Upper lobe of left lung (tissue), 4 donors: ENCODE data around the gene INKA2.

Experiments used
- CTCF ChIP-seq, 6 experiments: fragments of 450-650 bp in 4 of 6; fragments of 200-600 bp in 2 of 6; sonication (generic) in 2 of 6; IDR thresholded peaks; one replicate each; pipeline ENCODE4 v1.5.1; 2016 to 2019; ENCODE audit warnings: antibody characterized with exemption in 6 of 6
- EP300 ChIP-seq, 4 donors: sonication (generic); formaldehyde crosslinking; IDR thresholded peaks; one replicate each; pipeline ENCODE4 v1.5.1; 2017; ENCODE audit warnings: antibody characterized with exemption in 4 of 4, control low read depth in 2 of 4
- POLR2A ChIP-seq, 4 donors: fragments of 450-650 bp; IDR thresholded peaks; one replicate each; pipeline ENCODE4 v1.5.1; 2016 to 2017; ENCODE audit warnings: antibody characterized with exemption in 4 of 4, mild to moderate bottlenecking in 2 of 4
- POLR2AphosphoS5 ChIP-seq, 2 donors: sonication (generic); formaldehyde crosslinking; IDR thresholded peaks; one replicate each; pipeline ENCODE4 v1.5.1; 2017; ENCODE audit warnings: antibody characterized with exemption in 2 of 2

- peak; percentile 59 to 85 (median 73) for TF ChIP-seq CTCF (IDR thresholded peaks at IDR 0.05)
- TF ChIP-seq POLR2A (IDR thresholded peaks at IDR 0.05), result no peak
- no peak for TF ChIP-seq EP300 (IDR thresholded peaks at IDR 0.05)
- no peak for TF ChIP-seq POLR2AphosphoS5 (IDR thresholded peaks at IDR 0.05)
Observed at GRCh38 chr1:111747282-111747734, 8.1 kb upstream of the INKA2 start.
